Uterus (tissue), 2 donors: ENCODE measurements around the gene ZNF226.

Experiments used
- POLR2A ChIP-seq, 2 donors: fragments of 450-650 bp; IDR thresholded peaks; one replicate each; pipeline ENCODE4 v1.6.1; 2016; ENCODE audit warnings: antibody characterized with exemption in 2 of 2, mild to moderate bottlenecking in 1 of 2, moderate library complexity in 1 of 2
- TF ChIP-seq, protein P1 (sequence below), 4 experiments: fragments of 200-600 bp in 2 of 4; fragments of 450-650 bp in 2 of 4; sonication (generic) in 2 of 4; IDR thresholded peaks; one replicate each; pipeline ENCODE4 v1.5.1; 2016 to 2019; ENCODE audit warnings: antibody characterized with exemption in 4 of 4, mild to moderate bottlenecking in 2 of 4, moderate library complexity in 1 of 4

DNA sequence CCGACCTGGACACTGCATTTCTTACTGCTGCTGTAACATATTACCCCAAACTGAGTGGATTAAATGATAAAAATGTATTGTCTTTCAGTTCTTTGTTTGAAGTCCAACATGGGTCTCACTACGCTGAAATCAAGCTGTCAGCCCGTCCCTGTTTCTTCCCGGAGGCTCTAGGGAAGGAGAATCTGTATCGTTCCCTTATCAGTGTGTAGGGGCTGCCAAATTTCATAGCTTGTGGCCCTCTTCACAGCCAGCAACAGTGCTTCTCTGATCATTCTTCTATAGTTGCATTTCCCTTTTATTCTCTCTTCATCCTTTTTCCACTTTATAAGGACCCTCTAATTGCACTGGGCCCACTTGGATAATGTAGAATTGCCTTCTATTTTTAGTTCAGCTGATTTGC is 13.4 kb upstream of the ZNF226 start:
- TF ChIP-seq, protein P1, sequence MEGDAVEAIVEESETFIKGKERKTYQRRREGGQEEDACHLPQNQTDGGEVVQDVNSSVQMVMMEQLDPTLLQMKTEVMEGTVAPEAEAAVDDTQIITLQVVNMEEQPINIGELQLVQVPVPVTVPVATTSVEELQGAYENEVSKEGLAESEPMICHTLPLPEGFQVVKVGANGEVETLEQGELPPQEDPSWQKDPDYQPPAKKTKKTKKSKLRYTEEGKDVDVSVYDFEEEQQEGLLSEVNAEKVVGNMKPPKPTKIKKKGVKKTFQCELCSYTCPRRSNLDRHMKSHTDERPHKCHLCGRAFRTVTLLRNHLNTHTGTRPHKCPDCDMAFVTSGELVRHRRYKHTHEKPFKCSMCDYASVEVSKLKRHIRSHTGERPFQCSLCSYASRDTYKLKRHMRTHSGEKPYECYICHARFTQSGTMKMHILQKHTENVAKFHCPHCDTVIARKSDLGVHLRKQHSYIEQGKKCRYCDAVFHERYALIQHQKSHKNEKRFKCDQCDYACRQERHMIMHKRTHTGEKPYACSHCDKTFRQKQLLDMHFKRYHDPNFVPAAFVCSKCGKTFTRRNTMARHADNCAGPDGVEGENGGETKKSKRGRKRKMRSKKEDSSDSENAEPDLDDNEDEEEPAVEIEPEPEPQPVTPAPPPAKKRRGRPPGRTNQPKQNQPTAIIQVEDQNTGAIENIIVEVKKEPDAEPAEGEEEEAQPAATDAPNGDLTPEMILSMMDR (IDR thresholded peaks at IDR 0.05) = no peak
- TF ChIP-seq POLR2A (IDR thresholded peaks at IDR 0.05) = no peak
